NCI-H1417 treated with DMSO at 0.1 percent for 48 hours (cell line): ENCODE data around the gene GSC.
"Not testable (repeated sequence)": the region's sequence is repeated elsewhere in the genome, so short reads cannot be mapped to it uniquely, and the experiment has no call there.

Experiments used
- DNase-seq: peaks from one replicate; lab custom pipeline; 2025; lab: John Stamatoyannopoulos, UW

The GSC gene

DNA sequence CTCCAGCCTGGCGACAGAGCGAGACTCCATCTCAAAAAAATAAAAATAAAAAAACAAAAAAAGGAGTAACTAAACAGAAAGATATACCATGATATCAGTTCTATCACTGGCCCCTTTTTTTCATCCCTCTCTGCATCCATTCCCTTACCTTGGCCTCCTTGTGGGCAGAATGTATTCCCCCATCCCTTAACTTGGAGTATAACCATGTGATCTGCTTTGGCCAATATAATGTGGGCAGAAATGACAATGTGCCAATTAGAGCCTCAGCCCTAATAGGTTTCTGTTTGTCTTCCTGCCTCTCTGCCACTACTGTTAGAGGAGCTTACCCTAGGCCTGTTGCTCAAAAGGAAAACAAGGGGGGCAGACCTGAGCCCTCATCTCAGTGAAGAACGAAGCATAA is 23.8 kb downstream of the GSC start:
- no peak for DNase-seq

DNA sequence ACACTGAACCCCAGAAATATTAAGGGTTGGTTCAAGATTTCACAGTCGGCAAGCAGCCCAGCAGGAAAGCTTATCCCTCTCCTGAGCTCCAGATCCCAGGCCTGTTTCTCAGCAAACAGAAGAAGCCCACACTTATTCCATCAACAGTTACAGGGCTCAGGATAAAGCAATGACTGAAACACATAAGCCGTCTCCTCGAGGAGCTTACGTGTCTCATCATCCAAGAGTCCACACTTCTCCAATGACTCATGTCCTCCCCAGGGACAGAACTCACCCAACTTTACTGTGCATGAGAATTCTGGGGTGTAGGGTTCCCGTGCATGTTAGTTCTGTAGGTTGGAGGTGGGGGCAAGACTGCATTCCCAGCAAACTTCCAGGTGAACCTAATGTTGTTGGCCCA is 31.2 kb downstream of the GSC start:
- DNase-seq = no peak

DNA sequence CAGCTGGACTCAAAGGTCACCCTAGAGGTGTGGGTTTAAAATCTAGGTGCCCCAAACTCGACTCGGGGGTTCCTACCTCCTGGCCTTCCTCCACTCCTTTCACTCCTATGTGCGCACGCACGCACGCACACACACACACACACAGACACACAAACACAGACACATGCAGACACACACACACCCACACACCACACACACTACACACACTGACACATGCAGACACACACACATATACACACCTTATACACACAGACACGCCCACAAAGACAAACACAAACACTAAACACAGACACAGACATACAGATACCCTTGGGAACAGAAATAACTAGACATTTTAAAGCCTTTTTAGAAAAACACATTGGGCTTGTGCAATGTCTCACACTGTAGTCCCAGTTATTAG is 31.8 kb downstream of the GSC start:
- no peak for DNase-seq

DNA sequence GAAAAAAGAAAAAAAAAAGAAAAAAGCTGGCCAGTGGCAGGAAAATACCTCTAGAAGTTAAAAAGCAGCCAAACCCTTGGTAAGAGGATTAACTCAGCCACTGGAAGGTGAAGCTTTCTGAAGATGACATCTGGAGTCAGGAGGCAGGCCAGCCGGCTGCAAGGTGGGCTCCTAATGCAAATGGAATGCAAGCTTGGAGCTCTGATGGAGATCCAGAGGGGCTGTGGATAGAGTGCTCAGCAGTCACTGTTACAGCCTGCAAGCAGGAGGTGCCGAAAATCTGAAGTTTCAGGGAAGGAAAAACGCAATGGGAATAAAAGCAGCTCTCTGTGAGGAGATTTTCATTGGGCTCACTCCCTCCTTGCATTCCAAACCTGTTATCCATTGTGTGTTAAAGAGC is 41.0 kb downstream of the GSC start:
- DNase-seq = no peak

DNA sequence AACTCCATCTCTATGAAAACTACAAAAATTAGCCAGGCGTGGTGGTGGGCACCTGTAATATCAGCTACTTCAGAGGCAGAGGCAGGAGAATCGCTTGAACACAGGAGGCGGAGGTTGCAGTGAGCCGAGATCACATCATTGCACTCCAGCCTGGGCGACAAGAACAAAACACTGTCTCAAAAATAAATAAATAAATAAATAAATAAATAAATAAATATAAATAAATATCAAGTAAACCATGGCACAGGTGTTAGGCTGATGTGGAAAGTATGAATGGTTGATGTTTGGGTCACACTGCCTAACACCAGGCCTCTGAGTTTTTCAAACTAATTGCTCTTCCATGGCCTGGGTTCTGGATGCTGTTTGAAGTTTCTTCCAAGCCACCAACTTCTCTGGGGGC is 41.5 kb downstream of the GSC start:
- DNase-seq = not testable (repeated sequence)

DNA sequence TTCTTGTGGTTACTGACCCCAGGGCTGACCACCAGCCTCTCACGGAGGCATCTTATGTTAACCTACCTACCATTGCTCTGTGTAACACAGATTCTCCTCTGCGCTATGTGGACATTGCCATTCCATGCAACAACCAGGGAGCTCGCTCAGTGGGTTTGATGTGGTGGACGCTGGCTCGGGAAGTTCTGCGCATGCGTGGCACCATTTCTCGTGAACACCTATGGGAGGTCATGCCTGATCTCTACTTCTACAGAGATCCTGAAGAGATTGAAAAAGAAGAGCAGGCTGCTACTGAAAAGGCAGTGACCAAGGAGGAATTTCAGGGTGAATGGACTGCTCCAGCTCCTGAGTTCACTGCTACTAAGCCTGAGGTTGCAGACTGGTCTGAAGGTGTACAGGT is 43.3 kb downstream of the GSC start:
- DNase-seq = not testable (repeated sequence)

DNA sequence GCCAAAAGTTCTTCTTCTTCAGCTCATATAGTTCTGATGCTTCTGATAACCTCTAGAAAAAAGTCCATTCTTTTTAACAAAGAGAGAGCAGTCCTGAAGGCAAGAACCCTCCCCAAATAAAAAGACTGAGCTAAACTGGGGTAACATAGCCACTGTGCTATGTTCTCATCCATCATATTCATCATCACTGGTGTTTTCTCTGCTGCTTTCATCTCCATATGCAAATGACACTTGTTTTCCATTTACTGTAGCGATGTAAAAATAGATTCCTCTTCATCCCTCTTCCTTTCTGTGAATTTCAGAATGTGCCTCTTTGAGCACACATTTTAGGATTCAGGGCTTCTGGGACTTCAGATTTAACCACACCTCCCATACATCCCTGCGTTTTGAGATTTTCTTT is 44.9 kb downstream of the GSC start:
- DNase-seq = no peak

DNA sequence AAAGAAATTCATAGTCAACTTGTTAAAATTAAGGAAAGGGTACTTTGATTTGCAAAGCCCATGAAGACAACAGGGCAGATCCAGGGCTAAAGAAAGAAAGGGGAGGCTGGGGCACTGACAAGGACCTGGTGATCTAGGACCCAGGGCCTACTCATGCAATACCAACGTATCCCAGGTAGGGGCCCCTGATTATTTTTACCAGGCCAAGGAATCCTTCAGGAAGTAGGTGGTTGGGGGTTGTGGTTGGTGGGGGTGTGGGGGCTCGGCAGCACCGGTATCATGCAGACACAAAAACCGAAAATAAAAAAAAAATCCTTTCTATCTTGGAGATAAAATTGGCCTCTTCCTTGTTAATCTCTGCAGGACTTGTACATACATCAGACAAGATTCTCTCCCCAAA is 47.5 kb downstream of the GSC start:
- no peak for DNase-seq
